DMS153 treated with DMSO at 0.1 percent for 48 hours (cell line): ENCODE measurements around the gene ZNFX1.
"Not testable (repeated sequence)": the region's sequence is repeated elsewhere in the genome, so short reads cannot be mapped to it uniquely, and the experiment has no call there.

Experiments used
- DNase-seq: peaks from one replicate; lab custom pipeline; 2025; ENCODE audit not compliant: unreplicated experiment; lab: John Stamatoyannopoulos, UW

Gene ZNFX1

DNA sequence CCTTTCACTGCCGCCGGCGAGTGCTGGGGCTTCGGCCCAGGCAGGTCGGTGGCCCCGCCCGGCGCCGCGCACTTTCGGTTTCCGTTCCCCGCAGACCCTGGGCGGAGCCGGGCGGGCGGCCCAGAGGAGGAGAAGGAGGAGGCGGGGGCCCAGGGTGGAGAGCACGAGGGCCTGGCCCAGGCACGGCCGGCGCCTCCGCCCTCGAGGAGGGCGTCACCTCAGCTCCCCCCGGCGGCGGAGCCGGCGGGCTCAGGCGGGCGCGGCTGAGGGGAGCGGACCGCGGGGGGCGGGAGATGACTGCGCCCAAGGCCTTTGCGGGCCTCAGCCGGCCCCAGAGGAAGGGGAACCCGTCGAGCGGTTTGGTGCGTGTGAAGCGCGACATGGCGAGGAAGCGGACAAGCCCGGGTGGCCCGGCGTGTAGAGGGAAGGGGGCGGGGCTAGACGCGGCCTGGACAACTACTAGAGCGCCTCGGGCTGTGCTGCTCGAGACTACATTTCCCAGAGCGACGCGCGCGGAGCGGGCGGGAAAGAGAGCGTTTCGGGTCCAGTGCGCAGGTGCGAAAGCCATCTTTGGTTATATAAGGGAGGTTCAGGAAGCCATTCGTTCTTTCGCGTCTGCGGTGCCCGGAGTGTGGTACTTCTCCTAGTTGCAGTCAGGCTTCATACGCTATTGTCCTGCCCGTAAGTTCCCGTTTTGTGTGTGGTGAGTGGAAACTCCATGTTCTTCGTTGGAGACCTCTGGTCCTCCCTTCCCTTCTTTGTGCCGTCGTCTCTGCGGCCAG lies at the start of gene ZNFX1:
Gene ZNFX1, minus strand, starts transcription at position 22 of the 782 bp plus-strand sequence. CDS start 2,218 bp downstream, outside the sequence.
- peak; percentile 95 for DNase-seq

GRCh38 chr20:49326026-49326425 lies 48.2 kb upstream of the ZNFX1 start:
- DNase-seq, result no peak

- DNase-seq, result no peak
Observed at GRCh38 chr20:49324306-49324705, 46.4 kb upstream of the ZNFX1 start.

DNA sequence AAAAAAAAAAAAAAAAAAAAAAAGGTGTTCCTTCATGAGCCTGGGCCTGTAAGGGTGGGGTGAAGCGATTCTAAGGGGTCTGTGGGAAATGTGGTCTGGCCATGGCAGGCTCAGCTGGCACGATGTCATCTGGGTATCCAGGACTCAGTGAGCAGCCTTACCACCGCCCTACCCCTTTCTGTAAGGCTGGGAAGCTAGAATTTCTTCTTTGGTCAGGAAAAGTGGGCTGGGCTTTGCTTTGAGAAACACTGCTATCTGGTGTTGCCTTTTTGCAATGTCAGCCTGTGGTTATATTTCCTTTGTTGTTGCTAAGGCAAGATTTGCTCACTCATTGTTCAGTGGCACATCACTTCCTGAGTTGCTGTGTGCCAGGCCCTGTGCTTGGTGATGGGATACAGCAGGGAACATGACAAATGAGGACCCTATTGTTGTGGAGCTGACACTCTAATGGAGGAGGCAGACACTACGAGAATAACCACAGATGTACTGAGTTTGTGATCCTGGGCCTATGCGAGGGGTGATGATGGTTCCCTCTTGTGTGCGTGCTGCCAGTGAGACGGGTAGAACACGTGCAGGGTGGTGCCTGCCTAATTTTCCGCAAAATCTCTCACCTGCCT lies 45.9 kb upstream of the ZNFX1 start:
- DNase-seq, result no peak

GRCh38 chr20:49320460-49320859 lies 42.6 kb upstream of the ZNFX1 start:
- no peak for DNase-seq

DNA sequence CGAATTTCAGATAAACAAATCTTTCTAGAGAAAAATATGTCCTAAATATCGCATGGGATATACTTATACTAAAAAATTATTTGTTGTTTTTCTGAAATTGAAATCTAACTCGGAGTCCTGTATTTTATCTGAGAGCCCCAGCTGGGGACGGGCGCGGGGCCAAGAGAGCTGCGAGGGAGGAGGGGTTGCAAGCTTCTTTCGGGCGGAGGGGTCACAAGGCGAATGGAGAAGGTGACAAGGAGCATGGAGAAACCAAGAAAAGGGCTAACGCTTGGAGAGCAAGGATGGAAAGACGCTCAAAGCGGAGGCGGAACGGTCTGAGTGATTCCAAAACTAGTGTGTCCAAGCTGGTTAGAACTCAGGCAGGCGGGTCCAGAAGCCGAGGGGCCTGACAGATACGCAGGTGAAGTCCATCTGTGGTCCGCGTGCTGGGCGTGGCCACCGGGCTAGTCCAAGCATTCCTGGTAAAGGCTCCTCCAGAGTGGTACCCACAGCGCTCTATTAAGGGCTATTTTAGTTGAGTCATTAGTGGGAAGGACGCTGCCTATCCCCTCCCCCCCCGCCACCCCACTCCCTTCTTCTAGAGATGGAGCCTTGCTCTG lies 41.5 kb upstream of the ZNFX1 start:
- no peak for DNase-seq

- no peak for DNase-seq
Observed at GRCh38 chr20:49318430-49319207, 40.8 kb upstream of the ZNFX1 start.

DNA sequence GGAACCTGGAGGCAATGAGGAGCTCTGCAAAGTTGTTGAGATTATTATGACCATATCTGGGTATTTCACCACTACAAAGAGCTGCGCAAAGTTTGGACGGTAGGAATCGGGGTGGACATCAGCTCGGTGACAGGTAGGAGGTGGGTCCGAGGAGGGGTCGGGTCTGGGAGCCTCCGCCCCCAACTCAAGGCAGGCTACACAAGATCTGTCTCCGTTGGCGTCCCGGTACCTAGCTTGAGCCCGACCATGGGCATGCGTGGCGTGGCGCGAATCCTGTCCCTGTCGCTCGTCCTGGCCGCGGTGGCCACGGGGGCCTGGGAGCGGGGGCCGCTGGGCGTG lies 40.2 kb upstream of the ZNFX1 start:
- no peak for DNase-seq

DNA sequence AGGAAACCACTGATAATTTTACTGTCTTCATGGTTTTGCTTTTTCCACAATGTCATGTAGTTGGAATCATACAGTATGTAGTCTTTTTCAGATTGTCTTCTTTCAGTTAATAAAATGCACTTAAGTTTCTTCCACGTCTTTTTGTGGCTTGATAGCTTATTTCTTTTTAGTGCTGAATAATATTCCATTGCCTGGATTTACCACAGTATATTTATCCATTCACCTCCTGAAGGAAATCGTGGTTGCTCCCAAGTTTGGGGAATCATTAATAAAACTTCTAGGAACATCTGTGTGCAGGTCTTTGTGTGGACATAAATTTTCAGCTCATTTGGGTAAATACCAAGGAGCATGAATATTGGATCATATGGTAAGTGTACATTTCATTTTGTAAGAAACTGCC lies 38.8 kb upstream of the ZNFX1 start:
- no peak for DNase-seq

- DNase-seq, result no peak
Observed at GRCh38 chr20:49315580-49315979, 37.7 kb upstream of the ZNFX1 start.

DNA sequence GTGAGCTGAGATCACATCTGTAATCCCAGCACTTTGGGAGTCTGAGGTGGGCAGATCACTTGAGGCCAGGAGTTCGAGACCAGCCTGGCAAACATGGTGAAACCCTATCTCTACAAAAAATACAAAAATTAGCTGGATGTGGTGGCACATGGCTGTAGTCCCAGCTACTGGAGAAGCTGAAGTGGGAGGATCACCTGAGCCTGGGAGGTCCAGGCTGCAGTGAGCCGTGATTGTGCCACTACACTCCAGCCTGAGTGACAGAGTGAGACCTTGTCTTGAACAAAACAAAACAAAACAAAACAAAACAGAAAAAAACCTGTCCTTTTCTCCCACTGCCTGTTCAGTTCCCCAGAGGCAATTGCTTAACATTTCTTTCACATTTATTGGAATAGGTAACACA lies 36.2 kb upstream of the ZNFX1 start:
- DNase-seq, result not testable (repeated sequence)

- no peak for DNase-seq
Observed at GRCh38 chr20:49313283-49313682, 35.4 kb upstream of the ZNFX1 start.

DNA sequence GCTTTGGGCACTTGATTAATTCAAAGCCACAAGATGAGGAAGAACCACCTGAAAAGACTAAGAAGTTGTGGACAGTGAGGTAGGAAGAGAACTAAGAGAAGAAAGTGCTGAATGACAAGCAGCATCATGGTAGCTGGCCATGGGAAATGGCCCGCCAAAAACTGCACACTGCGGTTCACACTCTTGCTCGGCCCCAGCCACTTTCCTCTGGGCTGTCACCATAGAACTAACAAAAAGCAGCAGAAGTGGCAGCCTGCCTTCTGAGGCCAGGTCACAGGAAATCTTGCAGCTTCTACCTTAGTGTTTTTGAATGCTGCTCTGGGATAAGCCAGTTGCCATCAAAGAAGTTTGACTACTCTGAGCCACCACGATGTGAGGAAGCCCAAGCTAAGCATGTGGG lies 34.8 kb upstream of the ZNFX1 start:
- no peak for DNase-seq

GRCh38 chr20:49310705-49311104 lies 32.8 kb upstream of the ZNFX1 start:
- DNase-seq, result no peak

DNA sequence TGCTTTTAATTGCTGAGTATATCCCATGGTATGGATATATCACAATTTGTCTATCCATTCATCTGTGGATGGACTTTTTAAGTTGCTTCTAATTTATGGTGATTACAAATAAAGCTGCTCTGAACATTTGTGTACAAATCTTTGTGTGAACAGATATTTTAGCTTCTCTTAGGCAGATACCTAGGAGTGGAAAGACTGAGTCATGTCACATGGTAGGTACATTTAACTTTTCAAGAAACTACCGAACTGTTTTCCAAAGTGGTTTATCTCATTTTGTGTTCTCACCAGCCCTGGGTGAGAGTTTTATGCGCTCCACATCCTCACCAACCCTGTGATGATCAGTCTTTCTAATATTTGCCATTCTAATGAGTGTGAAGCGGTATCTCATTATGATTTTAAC lies 31.0 kb upstream of the ZNFX1 start:
- DNase-seq, result no peak

- peak; percentile 40 for DNase-seq
Observed at GRCh38 chr20:49306903-49307620, 29.2 kb upstream of the ZNFX1 start.

GRCh38 chr20:49303065-49303552 lies 25.3 kb upstream of the ZNFX1 start:
- DNase-seq, result no peak

DNA sequence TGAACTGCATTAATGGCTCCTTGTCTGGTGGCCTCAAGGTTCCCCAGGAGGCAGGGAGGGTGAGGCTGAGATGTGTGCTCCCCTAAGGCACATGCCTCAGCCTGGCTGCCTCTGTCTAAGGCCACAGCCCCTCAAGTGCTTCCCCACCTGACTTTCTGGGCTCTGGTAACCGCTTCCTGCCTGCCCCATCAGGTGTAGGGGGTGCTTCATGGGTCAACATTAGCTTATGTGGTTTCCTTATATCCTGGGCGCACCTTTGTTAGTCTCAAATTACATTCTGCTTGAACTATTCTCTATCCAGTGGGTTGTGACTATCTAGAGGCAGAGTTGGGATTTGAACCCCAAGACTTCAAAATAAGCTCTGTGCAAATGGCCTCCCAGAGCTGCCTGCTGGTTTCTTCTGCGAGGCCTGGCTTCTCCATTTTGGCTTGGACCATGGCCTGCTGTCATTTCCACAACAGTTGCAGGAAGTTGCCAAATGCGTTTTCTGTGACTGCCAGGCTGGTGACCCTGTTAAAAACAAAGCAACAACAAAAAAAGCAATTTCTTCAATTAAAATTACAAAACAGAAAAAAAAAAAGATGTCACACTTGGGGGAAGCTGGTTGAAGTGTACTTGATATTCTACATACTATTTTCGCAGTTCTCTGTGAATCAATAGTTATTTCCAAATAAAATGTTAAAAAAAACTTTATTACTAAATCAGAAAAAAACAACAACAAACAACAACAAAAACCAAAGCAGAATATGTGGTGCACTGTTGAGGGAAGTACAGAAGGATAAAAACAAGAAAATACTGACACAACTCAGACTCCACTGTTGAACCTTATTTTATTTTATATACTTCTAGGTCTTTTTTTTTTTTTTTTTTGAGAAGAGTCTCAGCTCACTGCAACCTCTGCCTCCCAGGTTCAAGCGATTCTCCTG lies 20.0 kb upstream of the ZNFX1 start:
- DNase-seq, result no peak

- not testable (repeated sequence) for DNase-seq
Observed at GRCh38 chr20:49294002-49294654, 16.3 kb upstream of the ZNFX1 start.
